Upper lobe of right lung (tissue), 1 donor: Measurements from ENCODE around the gene GRWD1. TPM values are rescaled to one million over a fixed set of nuclear protein-coding genes. Genes with fewer than 3 reads are reported as not detected.

Experiments used
- ATAC-seq: fragments of 200-7000 bp; cut with Tn5 transposase; one replicate; pipeline ENCODE4 v1.9.1; 2020; ENCODE audit warnings: mild to moderate bottlenecking, moderate library complexity
- DNase-seq: peaks from one replicate; pipeline ENCODE4 v3.0.0-alpha.2; 2020
- H3K27ac ChIP-seq: fragments of 200-600 bp; one replicate; pipeline ENCODE4 v1.8.0; 2022
- H3K27me3 ChIP-seq: fragments of 200-600 bp; one replicate; pipeline ENCODE4 v1.8.0; 2022; ENCODE audit warnings: mild to moderate bottlenecking
- H3K36me3 ChIP-seq: fragments of 200-600 bp; one replicate; pipeline ENCODE4 v1.8.0; 2022
- H3K4me1 ChIP-seq: fragments of 200-600 bp; one replicate; pipeline ENCODE4 v1.8.0; 2022
- H3K4me3 ChIP-seq: fragments of 200-600 bp; one replicate; pipeline ENCODE4 v1.8.0; 2022; ENCODE audit warnings: mild to moderate bottlenecking
- H3K9me3 ChIP-seq: fragments of 200-600 bp; one replicate; pipeline ENCODE4 v1.8.0; 2022
- intact Hi-C: fragments of 100-400 bp; cut with DNase I; formaldehyde crosslinking; loops from one replicate; pipeline ENCODE4 v1.11.0; 2022
- total RNA-seq: library from RNA; stranded (reverse); fragmentation: NEBNext Ultra II Directional; extraction: Animal tissue kit (Norgen Biotek cat#: 25700); gene quantifications from one replicate; pipeline ENCODE4 v1.2.1, GENCODE V29; 2021
- TF ChIP-seq, protein P1 (sequence below): fragments of 200-600 bp; IDR thresholded peaks from one replicate; pipeline ENCODE4 v1.8.0; 2022; ENCODE audit warnings: antibody characterized with exemption
- donor health status: DM: no; HTN: yes; CAD: no; lungs with severe emphysema.

The GRWD1 gene
- total RNA-seq, 1 donor from 2014 or later: 27.1 TPM

DNA sequence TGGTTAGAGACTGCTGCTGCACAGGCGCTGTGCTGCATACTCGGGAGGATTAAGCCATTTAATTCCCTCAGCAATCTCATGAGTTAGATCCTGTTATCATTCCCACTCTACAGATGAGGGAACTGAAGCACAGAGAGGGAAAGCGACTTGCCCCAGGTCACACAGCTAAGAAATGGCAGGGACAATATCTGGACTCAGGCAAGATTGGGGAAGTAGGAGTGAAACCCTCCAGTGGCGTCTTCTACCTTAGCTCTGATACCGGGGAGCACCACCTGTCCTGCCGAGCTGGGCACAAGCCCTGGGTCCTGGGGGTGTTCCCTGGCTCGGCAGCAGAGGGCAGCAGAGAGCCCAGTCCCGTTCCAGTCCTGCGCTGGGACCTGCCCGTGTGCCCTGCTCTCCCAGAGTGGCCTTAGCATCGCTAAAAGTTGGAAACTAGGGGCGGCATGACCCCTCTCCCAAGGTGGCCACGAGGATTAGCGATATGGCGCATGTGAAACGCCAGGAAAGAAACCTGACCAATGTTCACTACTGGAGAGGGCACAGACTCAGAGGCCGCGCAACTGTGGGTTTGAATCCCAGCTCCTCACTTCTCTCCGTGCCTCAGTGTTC is 43.9 kb downstream of the GRWD1 start:
- intact Hi-C loops: loop anchor here (10.0 kb wide), 1 partner anchor 95 kb away; no protein-coding TSS in a partner anchor
- Histone ChIP-seq H3K27me3 (no peaks in the 10 kb centered on the region), H3K9me3 (no peaks in the 10 kb centered on the region), H3K4me1 (peaks cover 17% of the 10 kb centered on the region), H3K36me3 (no peaks in the 10 kb centered on the region), H3K27ac (no peak overlapping the region), H3K4me3 (no peak overlapping the region)
- DNase-seq: peak; percentile 90
- ATAC-seq: peak; percentile 45
- TF ChIP-seq, protein P1, sequence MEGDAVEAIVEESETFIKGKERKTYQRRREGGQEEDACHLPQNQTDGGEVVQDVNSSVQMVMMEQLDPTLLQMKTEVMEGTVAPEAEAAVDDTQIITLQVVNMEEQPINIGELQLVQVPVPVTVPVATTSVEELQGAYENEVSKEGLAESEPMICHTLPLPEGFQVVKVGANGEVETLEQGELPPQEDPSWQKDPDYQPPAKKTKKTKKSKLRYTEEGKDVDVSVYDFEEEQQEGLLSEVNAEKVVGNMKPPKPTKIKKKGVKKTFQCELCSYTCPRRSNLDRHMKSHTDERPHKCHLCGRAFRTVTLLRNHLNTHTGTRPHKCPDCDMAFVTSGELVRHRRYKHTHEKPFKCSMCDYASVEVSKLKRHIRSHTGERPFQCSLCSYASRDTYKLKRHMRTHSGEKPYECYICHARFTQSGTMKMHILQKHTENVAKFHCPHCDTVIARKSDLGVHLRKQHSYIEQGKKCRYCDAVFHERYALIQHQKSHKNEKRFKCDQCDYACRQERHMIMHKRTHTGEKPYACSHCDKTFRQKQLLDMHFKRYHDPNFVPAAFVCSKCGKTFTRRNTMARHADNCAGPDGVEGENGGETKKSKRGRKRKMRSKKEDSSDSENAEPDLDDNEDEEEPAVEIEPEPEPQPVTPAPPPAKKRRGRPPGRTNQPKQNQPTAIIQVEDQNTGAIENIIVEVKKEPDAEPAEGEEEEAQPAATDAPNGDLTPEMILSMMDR: peak; percentile 96

GRCh38 chr19:48490981-48491792 is 45.4 kb downstream of the GRWD1 start:
- no peaks in the 10 kb centered on the region for H3K36me3 ChIP-seq
- DNase-seq (peak; percentile 79), ATAC-seq (no peak)
- no peak overlapping the region for H3K4me3 ChIP-seq
- peaks cover 17% of the 10 kb centered on the region for H3K4me1 ChIP-seq
- TF ChIP-seq, protein P1: no peak
- no peaks in the 10 kb centered on the region for H3K9me3 ChIP-seq
- H3K27ac ChIP-seq: no peak overlapping the region
- H3K27me3 ChIP-seq: no peaks in the 10 kb centered on the region
- intact Hi-C loops: loop anchor here (10.0 kb wide), 1 partner anchor 94 kb away; no protein-coding TSS in a partner anchor

- no peak overlapping the region for H3K27ac ChIP-seq
- no peak for ATAC-seq
- DNase-seq: no peak
These were observed 46.0 kb downstream of the GRWD1 start for GRCh38 chr19:48491793-48492123.

DNA sequence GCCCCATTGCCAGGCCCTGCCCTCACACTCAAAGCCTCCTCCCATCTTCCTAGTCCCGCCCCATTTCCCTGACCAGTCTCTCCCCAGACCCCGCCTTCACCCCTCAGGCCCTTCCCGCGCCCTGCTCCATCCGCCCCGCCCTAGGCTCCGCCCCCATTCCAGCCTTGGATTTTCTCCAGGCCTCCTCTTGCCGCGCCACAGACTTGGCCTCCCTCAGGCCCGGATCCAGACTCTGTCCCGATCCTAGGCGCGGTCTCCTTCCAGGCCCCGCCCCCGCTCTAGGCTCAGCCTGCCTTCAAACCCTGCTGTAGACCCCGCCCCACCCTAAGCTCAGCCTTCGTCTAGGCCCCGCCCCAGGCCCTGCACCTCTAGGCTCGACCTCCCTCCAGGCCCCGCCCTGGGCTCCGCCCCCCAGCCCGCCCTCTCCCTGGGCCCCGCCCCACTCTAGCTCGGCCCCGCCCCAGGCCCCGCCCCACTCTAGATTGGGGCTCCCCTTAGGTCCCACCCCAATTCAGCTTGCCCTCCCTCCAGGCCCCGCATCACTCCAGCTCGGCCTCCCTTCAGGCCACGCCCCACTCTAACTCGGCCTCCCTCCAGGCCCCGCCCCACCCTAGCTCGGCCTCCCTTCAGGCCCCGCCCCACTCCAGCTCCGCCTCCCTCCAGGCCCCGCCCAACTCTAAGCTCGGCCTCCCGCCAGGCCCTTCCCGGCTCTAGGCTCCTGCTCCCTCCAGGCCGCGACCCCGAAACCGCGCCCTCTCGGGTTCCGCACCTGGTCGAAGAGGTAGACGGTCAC is 47.3 kb downstream of the GRWD1 start:
- intact Hi-C loops: loop anchor here (10.0 kb wide), 1 partner anchor 92 kb away; no protein-coding TSS in a partner anchor
- TF ChIP-seq, protein P1: no peak
- no peaks in the 10 kb centered on the region for H3K9me3 ChIP-seq
- H3K27ac ChIP-seq: peak overlapping the region; percentile 65
- H3K36me3 ChIP-seq: no peaks in the 10 kb centered on the region
- peak; percentile 90 for ATAC-seq
- peak; percentile 98 for DNase-seq
- H3K27me3 ChIP-seq: peaks cover 11% of the 10 kb centered on the region
- peak overlapping the region; percentile 53 for H3K4me3 ChIP-seq
- peaks cover 21% of the 10 kb centered on the region for H3K4me1 ChIP-seq

More at GRCh38 chr19:48491793-48492123, 46.0 kb downstream of the GRWD1 start:
- Histone ChIP-seq H3K4me1 (peaks cover 17% of the 10 kb centered on the region), H3K4me3 (no peak overlapping the region), H3K36me3 (no peaks in the 10 kb centered on the region), H3K27me3 (no peaks in the 10 kb centered on the region), H3K9me3 (no peaks in the 10 kb centered on the region)
- intact Hi-C loops: loop anchor here (10.0 kb wide), 1 partner anchor 93 kb away; no protein-coding TSS in a partner anchor
- TF ChIP-seq, protein P1: no peak

GRCh38 chr19:48493718-48494401 is 48.1 kb downstream of the GRWD1 start:
- Histone ChIP-seq H3K36me3 (no peaks in the 10 kb centered on the region), H3K27me3 (peaks cover 14% of the 10 kb centered on the region), H3K9me3 (no peaks in the 10 kb centered on the region), H3K27ac (peak overlapping the region; percentile 65), H3K4me1 (peaks cover 23% of the 10 kb centered on the region), H3K4me3 (peak overlapping the region; percentile 53)
- ATAC-seq: peak; percentile 1
- no peak for DNase-seq
- TF ChIP-seq, protein P1: no peak
- intact Hi-C loops: loop anchor here (10.0 kb wide), 1 partner anchor 91 kb away; no protein-coding TSS in a partner anchor
